WTC11 (cell line): Measurements from ENCODE around the gene AATK. TPM values are rescaled to one million over a fixed set of nuclear protein-coding genes. Genes with fewer than 3 reads are reported as not detected.

Experiments
- ATAC-seq: fragments of 200-7000 bp; cut with Tn5 transposase; 2 replicates; pipeline ENCODE4 v1.10.0; 2021; ENCODE audit warnings: mild to moderate bottlenecking, moderate library complexity
- CTCF ChIA-PET: fragments of 300-600 bp; sonication (Branson Sonifier 250); formaldehyde crosslinking; loops from one replicate; lab custom pipeline; 2021; ENCODE audit warnings: antibody characterized with exemption; lab: Charles Lee
- POLR2A ChIA-PET: fragments of 350-600 bp; sonication (Branson Sonifier 250); formaldehyde crosslinking; loops from one replicate; lab custom pipeline; 2021; ENCODE audit warnings: antibody characterized with exemption; lab: Charles Lee
- DNase-seq: peaks from one replicate; pipeline ENCODE4 v3.0.0; 2021; ENCODE audit warnings: low spot score
- H3K27ac Mint-ChIP-seq: 2 replicates; pipeline ENCODE4 v1.8.0; 2021; ENCODE audit warnings: mixed read lengths
- H3K27me3 Mint-ChIP-seq: 2 replicates; pipeline ENCODE4 v1.8.0; 2021; ENCODE audit warnings: low read depth, mild to moderate bottlenecking, moderate library complexity, mixed read lengths
- H3K36me3 Mint-ChIP-seq: 2 replicates; pipeline ENCODE4 v1.8.0; 2021; ENCODE audit warnings: mixed read lengths
- H3K4me1 Mint-ChIP-seq: 2 replicates; pipeline ENCODE4 v1.8.0; 2022; ENCODE audit warnings: mixed read lengths
- H3K4me3 Mint-ChIP-seq: 2 replicates; pipeline ENCODE4 v1.8.0; 2021; ENCODE audit warnings: mild to moderate bottlenecking, moderate library complexity, mixed read lengths
- H3K9me3 Mint-ChIP-seq: 2 replicates; pipeline ENCODE4 v1.8.0; 2021; ENCODE audit warnings: mixed read lengths
- ATF1 ChIP-seq: sonication (generic); formaldehyde crosslinking; IDR thresholded peaks from 2 replicates; pipeline ENCODE4 v1.8.1; 2023; ENCODE audit warnings: mild to moderate bottlenecking, moderate library complexity, missing genetic modification reagents
- EMX1 ChIP-seq: fragments of 250-450 bp; sonication (Bioruptor Pico); IDR thresholded peaks from 2 replicates; pipeline ENCODE4 v1.8.0; 2021; ENCODE audit warnings: mild to moderate bottlenecking
- ETV6 ChIP-seq: sonication (generic); formaldehyde crosslinking; IDR thresholded peaks from 2 replicates; pipeline ENCODE4 v1.8.1; 2022; ENCODE audit warnings: mild to moderate bottlenecking, missing genetic modification reagents
- FOXP4 ChIP-seq: sonication (generic); formaldehyde crosslinking; IDR thresholded peaks from 2 replicates; pipeline ENCODE4 v1.8.0; 2022; ENCODE audit warnings: mild to moderate bottlenecking, missing genetic modification reagents
- HMGA2 ChIP-seq: fragments of 250-450 bp; sonication (Bioruptor Pico); IDR thresholded peaks from 2 replicates; pipeline ENCODE4 v1.4.0; 2021; ENCODE audit warnings: mild to moderate bottlenecking, moderate library complexity
- JAZF1 ChIP-seq: fragments of 250-450 bp; sonication (Bioruptor Pico); IDR thresholded peaks from 2 replicates; pipeline ENCODE4 v1.9.0; 2021; ENCODE audit warnings: moderate library complexity, mild to moderate bottlenecking, inconsistent platforms
- NFATC4 ChIP-seq: fragments of 250-450 bp; sonication (Bioruptor Pico); IDR thresholded peaks from 2 replicates; pipeline ENCODE4 v1.9.0; 2021; ENCODE audit warnings: mild to moderate bottlenecking
- OVOL2 ChIP-seq: fragments of 250-450 bp; sonication (Bioruptor Pico); IDR thresholded peaks from 2 replicates; pipeline ENCODE4 v1.9.0; 2021; ENCODE audit warnings: mild to moderate bottlenecking, borderline replicate concordance
- PRRX2 ChIP-seq: fragments of 250-450 bp; sonication (Bioruptor Pico); IDR thresholded peaks from 2 replicates; pipeline ENCODE4 v1.8.0; 2021; ENCODE audit warnings: mild to moderate bottlenecking
- SOX15 ChIP-seq: fragments of 250-450 bp; sonication (Bioruptor Pico); IDR thresholded peaks from 2 replicates; pipeline ENCODE4 v1.9.0; 2021; ENCODE audit warnings: mild to moderate bottlenecking
- TEAD1 ChIP-seq: sonication (generic); formaldehyde crosslinking; IDR thresholded peaks from 2 replicates; pipeline ENCODE4 v1.8.0; 2022; ENCODE audit warnings: mild to moderate bottlenecking, missing genetic modification reagents
- USF1 ChIP-seq: sonication (generic); formaldehyde crosslinking; IDR thresholded peaks from 2 replicates; pipeline ENCODE4 v1.8.0; 2022; ENCODE audit warnings: mild to moderate bottlenecking, missing genetic modification reagents
- ZBTB21 ChIP-seq: sonication (generic); formaldehyde crosslinking; IDR thresholded peaks from 2 replicates; pipeline ENCODE4 v1.8.1; 2023; ENCODE audit warnings: mild to moderate bottlenecking, missing genetic modification reagents, borderline replicate concordance
- ZNF121 ChIP-seq: sonication (generic); formaldehyde crosslinking; IDR thresholded peaks from 2 replicates; pipeline ENCODE4 v1.8.0; 2023; ENCODE audit warnings: missing genetic modification reagents
- ZNF232 ChIP-seq: sonication (generic); formaldehyde crosslinking; IDR thresholded peaks from 2 replicates; pipeline ENCODE4 v1.8.0; 2022; ENCODE audit warnings: mild to moderate bottlenecking, missing genetic modification reagents
- ZNF263 ChIP-seq: sonication (generic); formaldehyde crosslinking; IDR thresholded peaks from 2 replicates; pipeline ENCODE4 v1.8.1; 2022; ENCODE audit warnings: low read depth, mild to moderate bottlenecking, moderate library complexity, missing genetic modification reagents
- ZNF396 ChIP-seq: fragments of 250-450 bp; sonication (Bioruptor Pico); IDR thresholded peaks from 2 replicates; pipeline ENCODE4 v1.8.0; 2021; ENCODE audit warnings: mild to moderate bottlenecking, moderate library complexity, borderline replicate concordance
- ZNF416 ChIP-seq: fragments of 250-450 bp; sonication (Bioruptor Pico); IDR thresholded peaks from 2 replicates; pipeline ENCODE4 v1.9.0; 2021; ENCODE audit warnings: mild to moderate bottlenecking, inconsistent platforms
- ZNF423 ChIP-seq: fragments of 250-450 bp; sonication (Bioruptor Pico); IDR thresholded peaks from 2 replicates; pipeline ENCODE4 v2.1.2; 2022; ENCODE audit warnings: mild to moderate bottlenecking, moderate library complexity
- ZSCAN18 ChIP-seq: fragments of 250-450 bp; sonication (Bioruptor Pico); IDR thresholded peaks from 2 replicates; pipeline ENCODE4 v2.1.2; 2022; ENCODE audit warnings: mild to moderate bottlenecking, moderate library complexity
- total RNA-seq: library from RNA; stranded (reverse); gene quantifications from 3 replicates; pipeline ENCODE4 v1.2.3, GENCODE V29; 2021
- TF ChIP-seq, protein P1 (sequence below): sonication (generic); formaldehyde crosslinking; IDR thresholded peaks from 2 replicates; pipeline ENCODE4 v1.8.1; 2023; ENCODE audit warnings: mild to moderate bottlenecking, missing genetic modification reagents, moderate library complexity

Gene AATK
- total RNA-seq, 1 experiment from 2014 or later, result 2.9 TPM

- no peak for TF ChIP-seq USF1
- no peak for TF ChIP-seq ZSCAN18 (CRISPR knock-in tag)
- TF ChIP-seq TEAD1 (CRISPR knock-in tag), result no peak
- TF ChIP-seq ZNF121 (CRISPR knock-in tag), result no peak
- TF ChIP-seq ZNF416, result no peak
- no peak for TF ChIP-seq PRRX2 (CRISPR knock-in tag)
These were observed 36.7 kb downstream of the AATK start (continued) for GRCh38 chr17:81129289-81129688.

GRCh38 chr17:81128774-81129173, 37.2 kb downstream of the AATK start:
- ChIA-PET POLR2A (no interaction called here), CTCF (interaction anchor here (0.6 to 1.9 kb wide), 7 partner anchors 8 to 357 kb away, joined by 3 to 8 read pairs (median 4); no protein-coding TSS in a partner anchor)
- Mint-ChIP-seq H3K36me3 (no peaks in the 10 kb centered on the region), H3K27ac (no peak overlapping the region), H3K4me1 (no peaks in the 10 kb centered on the region), H3K9me3 (no peaks in the 10 kb centered on the region), H3K27me3 (no peaks in the 10 kb centered on the region), H3K4me3 (no peak overlapping the region)
- no peak for DNase-seq
- no peak for TF ChIP-seq OVOL2
- TF ChIP-seq ZNF396 (CRISPR knock-in tag), result no peak
- no peak for TF ChIP-seq FOXP4 (CRISPR knock-in tag)
- no peak for ATAC-seq

- TF ChIP-seq EMX1 (CRISPR knock-in tag) (no peak), ZNF423 (CRISPR knock-in tag) (no peak), TEAD1 (CRISPR knock-in tag) (no peak), ETV6 (CRISPR knock-in tag) (no peak), ATF1 (CRISPR knock-in tag) (no peak), ZNF232 (CRISPR knock-in tag) (no peak), ZNF396 (CRISPR knock-in tag) (no peak), HMGA2 (CRISPR knock-in tag) (no peak), NFATC4 (CRISPR knock-in tag) (no peak), ZNF416 (no peak), ZBTB21 (no peak), USF1 (no peak), ZNF263 (CRISPR knock-in tag) (no peak), JAZF1 (no peak), ZSCAN18 (CRISPR knock-in tag) (no peak), SOX15 (no peak)
- TF ChIP-seq, protein P1, sequence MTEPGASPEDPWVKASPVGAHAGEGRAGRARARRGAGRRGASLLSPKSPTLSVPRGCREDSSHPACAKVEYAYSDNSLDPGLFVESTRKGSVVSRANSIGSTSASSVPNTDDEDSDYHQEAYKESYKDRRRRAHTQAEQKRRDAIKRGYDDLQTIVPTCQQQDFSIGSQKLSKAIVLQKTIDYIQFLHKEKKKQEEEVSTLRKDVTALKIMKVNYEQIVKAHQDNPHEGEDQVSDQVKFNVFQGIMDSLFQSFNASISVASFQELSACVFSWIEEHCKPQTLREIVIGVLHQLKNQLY (CRISPR knock-in tag), result no peak
- TF ChIP-seq, all 79 proteins: peak for 0
- Mint-ChIP-seq H3K9me3 (no peaks in the 10 kb centered on the region), H3K27me3 (no peaks in the 10 kb centered on the region), H3K4me3 (no peak overlapping the region), H3K27ac (no peak overlapping the region), H3K36me3 (no peaks in the 10 kb centered on the region), H3K4me1 (no peaks in the 10 kb centered on the region)
- ATAC-seq, result no peak
- ChIA-PET POLR2A (no interaction called here), CTCF (interaction anchor here (0.6 to 1.9 kb wide), 4 partner anchors 8 to 357 kb away, joined by 3 to 7 read pairs (median 4); no protein-coding TSS in a partner anchor)
- DNase-seq, result no peak
These were observed 37.7 kb downstream of the AATK start for GRCh38 chr17:81128338-81128737.
